OCI-M1 (cell line): Measurements from ENCODE around the gene POLR3K.
"Not testable (repeated sequence)": the region's sequence is repeated elsewhere in the genome, so short reads cannot be mapped to it uniquely, and the experiment has no call there.

Experiments
- DNase-seq: peaks from one replicate; lab custom pipeline; 2025; lab: John Stamatoyannopoulos, UW

The POLR3K gene

GRCh38 chr16:42691-43090 is 10.7 kb downstream of the POLR3K start:
- DNase-seq, result no peak

GRCh38 chr16:42069-42457 is 11.3 kb downstream of the POLR3K start:
- no peak for DNase-seq

GRCh38 chr16:41439-42068 is 11.9 kb downstream of the POLR3K start:
- DNase-seq, result no peak

- peak; percentile 5 for DNase-seq
These were observed 14.2 kb downstream of the POLR3K start for GRCh38 chr16:38941-39892.

- DNase-seq, result not testable (repeated sequence)
These were observed 15.2 kb downstream of the POLR3K start for GRCh38 chr16:38206-38605.

GRCh38 chr16:37511-37910 is 15.9 kb downstream of the POLR3K start:
- DNase-seq, result no peak

- no peak for DNase-seq
These were observed 16.9 kb downstream of the POLR3K start for GRCh38 chr16:36336-36984.

- no peak for DNase-seq
These were observed 17.6 kb downstream of the POLR3K start for GRCh38 chr16:35678-36305.

GRCh38 chr16:35011-35677 is 18.3 kb downstream of the POLR3K start:
- peak; percentile 14 for DNase-seq

GRCh38 chr16:34648-34987 is 18.8 kb downstream of the POLR3K start:
- no peak for DNase-seq

GRCh38 chr16:33877-34647 is 19.3 kb downstream of the POLR3K start:
- DNase-seq, result no peak

GRCh38 chr16:33154-33876 is 20.1 kb downstream of the POLR3K start:
- DNase-seq, result not testable (repeated sequence)

GRCh38 chr16:30627-31026 is 22.8 kb downstream of the POLR3K start:
- not testable (repeated sequence) for DNase-seq

GRCh38 chr16:25926-26348 is 27.5 kb downstream of the POLR3K start:
- not testable (repeated sequence) for DNase-seq

- DNase-seq, result not testable (repeated sequence)
These were observed 29.3 kb downstream of the POLR3K start for GRCh38 chr16:24151-24550.

- not testable (repeated sequence) for DNase-seq
These were observed 32.5 kb downstream of the POLR3K start for GRCh38 chr16:20886-21285.

GRCh38 chr16:17062-17765 is 36.2 kb downstream of the POLR3K start:
- DNase-seq, result not testable (repeated sequence)

- DNase-seq, result peak; percentile 97
These were observed 42.6 kb downstream of the POLR3K start for GRCh38 chr16:10772-11171.

- no peak for DNase-seq
These were observed 43.3 kb downstream of the POLR3K start for GRCh38 chr16:9903-10665.
